GM12874 (cell line): ENCODE data around the gene TMEM175.

Experiments used
- CTCF ChIP-seq: IDR thresholded peaks from 2 replicates; pipeline ENCODE4 v1.5.1; 2011; ENCODE audit warnings: low read depth, mild to moderate bottlenecking, control low read depth, low read length, moderate library complexity; ENCODE audit not compliant: insufficient read depth

TMEM175 gene

GRCh38 chr4:978957-979701, 46.9 kb downstream of the TMEM175 start:
- no peak for TF ChIP-seq CTCF

GRCh38 chr4:982291-982690, 50.0 kb downstream of the TMEM175 start:
- TF ChIP-seq CTCF = no peak

- TF ChIP-seq CTCF = no peak
Measured at GRCh38 chr4:982814-983213, 50.6 kb downstream of the TMEM175 start.

- no peak for TF ChIP-seq CTCF
Measured at GRCh38 chr4:984336-985054, 52.2 kb downstream of the TMEM175 start.

- no peak for TF ChIP-seq CTCF
Measured at GRCh38 chr4:985123-985830, 53.0 kb downstream of the TMEM175 start.

- no peak for TF ChIP-seq CTCF
Measured at GRCh38 chr4:986428-986878, 54.2 kb downstream of the TMEM175 start.
